ENCODE results near the gene ATG16L1.
"Not testable (repeated sequence)": the region's sequence is repeated elsewhere in the genome, so short reads cannot be mapped to it uniquely, and the experiment has no call there.

The ATG16L1 gene

DNA sequence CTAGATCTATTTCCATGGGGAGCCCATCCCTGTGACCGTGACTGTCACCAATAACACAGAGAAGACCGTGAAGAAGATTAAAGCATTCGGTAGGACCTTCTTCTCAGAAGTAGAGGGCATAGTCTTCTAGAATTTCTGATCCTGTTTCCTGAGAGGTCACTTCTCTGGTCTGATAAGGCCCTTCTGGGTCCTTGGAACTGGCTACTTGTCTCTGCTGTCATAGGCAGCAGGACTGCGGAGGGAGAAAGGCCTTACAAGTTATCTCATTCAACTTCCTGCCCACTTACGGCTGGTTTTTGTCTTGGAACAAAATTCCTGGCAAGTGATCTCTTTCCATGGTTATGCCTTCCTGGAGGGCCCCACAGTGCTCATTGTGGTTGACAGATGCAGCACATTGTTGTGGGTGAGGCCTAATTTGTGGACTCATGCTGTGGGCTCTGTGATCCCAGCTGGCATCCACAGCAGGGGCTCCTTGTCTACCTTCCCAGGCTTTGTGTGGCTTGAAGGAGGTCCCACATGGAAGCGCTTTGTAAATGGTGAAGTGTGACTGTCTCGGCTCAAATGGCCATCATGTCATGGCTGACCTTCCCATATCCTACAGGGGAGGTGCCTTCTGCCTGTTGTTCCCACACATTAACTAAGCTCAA lies 78.1 kb downstream of the ATG16L1 start:
- FAIRE-seq = no peak
- DNase-seq (ENCODE audit: insufficient read length, low spot score) = peak; percentile 29
- no peak for TF ChIP-seq POLR2A (IDR thresholded peaks at IDR 0.05; ENCODE audit: low read depth, low read length)

GRCh38 chr2:233331536-233331935 lies 80.1 kb downstream of the ATG16L1 start:
- TF ChIP-seq POLR2A (IDR thresholded peaks at IDR 0.05; ENCODE audit: low read depth, low read length) = no peak
- FAIRE-seq = no peak

GRCh38 chr2:233332125-233332524 lies 80.7 kb downstream of the ATG16L1 start:
- FAIRE-seq = no peak
- TF ChIP-seq POLR2A (IDR thresholded peaks at IDR 0.05; ENCODE audit: low read depth, low read length) = no peak
- no peak for DNase-seq (ENCODE audit: insufficient read length, low spot score)

More at GRCh38 chr2:233331536-233331935, 80.1 kb downstream of the ATG16L1 start:
- DNase-seq (ENCODE audit: insufficient read length, low spot score) = no peak

DNA sequence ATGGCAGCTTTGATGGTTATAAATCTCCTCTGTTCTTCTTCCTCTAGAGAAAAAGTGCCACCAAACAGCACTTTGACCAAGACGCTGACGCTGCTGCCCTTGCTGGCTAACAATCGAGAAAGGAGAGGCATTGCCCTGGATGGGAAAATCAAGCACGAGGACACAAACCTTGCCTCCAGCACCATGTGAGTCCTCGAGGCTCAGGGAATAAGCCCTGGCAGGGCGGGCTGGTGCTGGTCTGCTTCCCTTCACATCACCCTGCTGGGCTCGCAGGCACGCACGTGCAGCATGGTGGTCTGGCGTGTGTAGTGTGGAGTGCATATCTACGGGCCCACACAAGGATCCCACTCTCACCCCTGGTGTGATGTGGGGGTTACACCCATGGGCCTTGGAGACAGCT lies 83.4 kb downstream of the ATG16L1 start:
- FAIRE-seq = no peak
- DNase-seq (ENCODE audit: insufficient read length, low spot score) = no peak
- TF ChIP-seq POLR2A (IDR thresholded peaks at IDR 0.05; ENCODE audit: low read depth, low read length) = no peak

DNA sequence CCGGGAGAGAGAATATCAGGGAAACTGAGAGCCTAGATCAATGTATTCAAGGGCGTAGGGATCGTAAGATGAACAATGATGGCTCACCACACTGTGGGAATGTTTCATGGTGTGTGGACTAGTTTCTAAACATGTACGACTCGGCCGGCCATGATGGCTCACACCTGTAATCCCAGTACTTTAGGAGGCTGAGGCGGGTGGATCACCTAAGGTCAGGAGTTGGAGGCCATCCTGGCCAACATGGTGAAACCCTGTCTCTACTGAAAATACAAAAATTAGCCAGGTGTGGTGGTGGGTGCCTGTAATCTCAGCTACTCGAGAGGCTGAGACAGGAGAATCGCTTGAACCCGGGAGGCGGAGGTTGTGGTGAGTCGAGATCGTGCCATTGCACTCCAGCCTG lies 84.6 kb downstream of the ATG16L1 start:
- not testable (repeated sequence) for DNase-seq (ENCODE audit: insufficient read length, low spot score); FAIRE-seq

GRCh38 chr2:233336541-233336940 lies 85.1 kb downstream of the ATG16L1 start:
- TF ChIP-seq POLR2A (IDR thresholded peaks at IDR 0.05; ENCODE audit: low read depth, low read length) = no peak
- FAIRE-seq = no peak
- no peak for DNase-seq (ENCODE audit: insufficient read length, low spot score)

DNA sequence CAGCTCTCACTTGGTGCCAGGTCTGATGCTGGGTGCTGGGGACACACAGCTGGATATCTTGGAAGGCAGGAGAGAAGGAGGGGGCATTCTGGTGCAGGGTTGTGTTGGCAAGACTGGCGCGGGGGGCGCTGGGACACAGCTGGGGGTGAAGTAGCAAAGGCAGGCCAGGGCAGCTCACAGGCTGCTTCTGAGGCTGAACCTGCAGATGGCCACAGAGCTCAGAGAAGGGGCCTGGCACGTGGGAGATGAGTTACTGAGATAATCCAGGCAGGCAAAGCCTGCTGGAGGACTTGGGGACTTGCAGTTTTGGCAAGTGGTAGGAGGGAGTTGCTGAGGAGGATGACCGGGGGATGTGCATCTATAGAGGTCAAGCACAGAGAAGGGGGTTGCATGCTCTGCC lies 86.6 kb downstream of the ATG16L1 start:
- no peak for TF ChIP-seq POLR2A (IDR thresholded peaks at IDR 0.05; ENCODE audit: low read depth, low read length)
- DNase-seq (ENCODE audit: insufficient read length, low spot score) = no peak
- no peak for FAIRE-seq

- no peak for TF ChIP-seq POLR2A (IDR thresholded peaks at IDR 0.05; ENCODE audit: low read depth, low read length)
- DNase-seq (ENCODE audit: insufficient read length, low spot score) (no peak), FAIRE-seq (no peak)
Observed at GRCh38 chr2:233338812-233339368, 87.4 kb downstream of the ATG16L1 start.

DNA sequence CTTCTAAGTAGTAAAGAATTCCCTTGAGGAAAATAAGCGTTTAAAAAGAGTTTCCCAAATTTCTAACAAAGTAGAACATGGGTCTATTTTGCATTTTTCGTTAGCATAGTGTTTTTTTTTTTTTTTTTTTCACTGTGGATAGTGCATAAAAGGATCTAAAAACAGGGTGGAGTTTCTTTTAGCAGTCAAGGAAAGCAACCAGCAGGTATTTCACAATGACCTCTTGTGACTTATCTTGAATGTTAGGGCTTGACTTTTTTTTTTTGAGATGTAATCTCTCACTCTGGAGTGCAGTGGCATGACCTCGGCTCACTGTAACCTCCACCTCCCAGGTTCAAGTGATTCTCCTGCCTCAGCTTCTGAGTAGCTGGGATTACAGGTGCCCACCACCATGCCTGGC lies 88.0 kb downstream of the ATG16L1 start:
- FAIRE-seq (no peak), DNase-seq (ENCODE audit: insufficient read length, low spot score) (no peak)

DNA sequence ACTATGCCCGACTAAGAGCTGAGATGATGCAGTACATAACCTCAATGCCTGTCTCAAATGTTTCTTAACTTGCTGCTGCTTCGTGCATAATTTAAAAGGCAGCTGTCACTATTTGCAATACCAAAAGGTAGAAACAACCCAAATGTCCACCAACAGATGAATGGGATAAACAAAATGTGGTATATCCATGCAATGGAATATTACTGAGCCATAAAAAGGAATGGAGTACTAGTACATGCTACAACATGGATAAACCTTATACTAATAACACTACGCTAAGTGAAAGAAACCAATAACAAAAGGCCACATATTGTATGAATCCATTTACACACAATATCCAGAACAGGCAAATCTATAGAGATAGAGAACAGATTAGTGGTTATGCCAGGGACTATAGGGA lies 89.8 kb downstream of the ATG16L1 start:
- DNase-seq (ENCODE audit: insufficient read length, low spot score) = no peak
- no peak for FAIRE-seq
- TF ChIP-seq POLR2A (IDR thresholded peaks at IDR 0.05; ENCODE audit: low read depth, low read length) = no peak

More for the DNA sequence above, 88.0 kb downstream of the ATG16L1 start:
- TF ChIP-seq POLR2A (IDR thresholded peaks at IDR 0.05; ENCODE audit: low read depth, low read length) = no peak

DNA sequence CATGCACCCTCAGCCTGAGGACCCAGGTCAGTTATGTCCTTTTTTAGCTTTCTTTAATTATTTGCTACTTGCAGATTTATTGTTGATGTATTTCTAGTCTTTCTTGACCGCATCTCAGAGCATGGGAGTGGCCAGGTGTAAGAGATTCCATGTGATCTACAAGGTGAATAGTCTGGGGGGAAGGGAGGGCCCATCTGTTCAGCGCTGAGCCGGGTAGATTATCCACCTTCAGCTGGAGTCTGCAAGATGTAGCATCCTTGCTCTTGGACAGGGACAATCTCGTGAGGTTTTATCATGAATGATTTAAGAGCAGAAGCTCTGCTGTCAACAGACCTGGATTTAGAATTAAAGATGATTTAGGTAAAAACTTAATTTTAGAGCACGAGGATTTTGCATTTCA lies 90.8 kb downstream of the ATG16L1 start:
- TF ChIP-seq POLR2A (IDR thresholded peaks at IDR 0.05; ENCODE audit: low read depth, low read length) = no peak
- FAIRE-seq = no peak
- DNase-seq (ENCODE audit: insufficient read length, low spot score) = no peak

DNA sequence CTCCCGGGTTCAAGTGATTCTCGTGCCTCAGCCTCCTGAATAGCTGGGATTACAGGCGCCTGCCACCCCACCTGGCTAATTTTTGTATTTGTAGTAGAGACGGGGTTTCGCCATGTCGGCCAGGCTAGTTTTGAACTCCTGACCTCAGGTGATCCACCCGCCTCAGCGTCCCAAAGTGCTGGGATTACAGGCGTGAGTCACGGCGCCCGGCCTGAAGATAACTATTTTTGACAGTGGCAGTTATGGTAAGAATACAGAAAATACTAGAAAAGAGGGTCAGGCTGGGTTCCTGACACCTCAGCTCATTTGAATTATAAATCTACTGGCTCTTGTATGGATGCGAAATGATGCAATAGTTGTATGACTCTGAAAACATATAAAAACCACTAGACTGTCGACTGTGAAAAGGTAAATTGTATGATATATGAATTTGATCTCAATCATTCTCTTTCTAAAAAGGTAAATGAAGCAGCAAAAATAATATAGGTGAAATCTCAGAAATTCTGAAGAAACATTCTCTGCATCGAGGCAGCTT lies 91.8 kb downstream of the ATG16L1 start:
- DNase-seq (ENCODE audit: insufficient read length, low spot score) = no peak
- FAIRE-seq = no peak
- no peak for TF ChIP-seq POLR2A (IDR thresholded peaks at IDR 0.05; ENCODE audit: low read depth, low read length)

Data from H54 (cell line).